HG03442 (cell line): Measurements from ENCODE around the gene SLC8A2.
"Not testable (repeated sequence)": the region's sequence is repeated elsewhere in the genome, so short reads cannot be mapped to it uniquely, and the experiment has no call there.

Source experiments
- ATAC-seq: cut with Tn5 transposase; IDR thresholded peaks from one replicate; pipeline ENCODE4 v1.9.1; 2021; ENCODE audit warnings: mild to moderate bottlenecking, moderate library complexity; ENCODE audit not compliant: unreplicated experiment

The SLC8A2 gene

GRCh38 chr19:47487551-47488515 lies 16.1 kb upstream of the SLC8A2 start:
- ATAC-seq: no peak

GRCh38 chr19:47486900-47487299 lies 15.2 kb upstream of the SLC8A2 start:
- no peak for ATAC-seq

- not testable (repeated sequence) for ATAC-seq
These were observed 14.5 kb upstream of the SLC8A2 start for GRCh38 chr19:47486220-47486619.

- ATAC-seq: no peak
These were observed 13.5 kb upstream of the SLC8A2 start for GRCh38 chr19:47485210-47485609.

GRCh38 chr19:47483800-47484690 lies 12.4 kb upstream of the SLC8A2 start, which contains the start of gene KPTN:
TSS of gene KPTN (minus strand) at chr19:47484219. CDS start at chr19:47484160, 59 bp downstream.
- ATAC-seq: peak; percentile 60

- ATAC-seq: no peak
These were observed 11.5 kb upstream of the SLC8A2 start for GRCh38 chr19:47483200-47483599.

- no peak for ATAC-seq
These were observed 9.9 kb upstream of the SLC8A2 start for GRCh38 chr19:47481460-47482052.

- no peak for ATAC-seq
These were observed 9.0 kb upstream of the SLC8A2 start for GRCh38 chr19:47480658-47481057.

- ATAC-seq: no peak
These were observed 8.2 kb upstream of the SLC8A2 start for GRCh38 chr19:47479701-47480503.

GRCh38 chr19:47476438-47476972 lies 4.8 kb upstream of the SLC8A2 start:
- ATAC-seq: no peak

- ATAC-seq: no peak
These were observed 3.8 kb upstream of the SLC8A2 start for GRCh38 chr19:47475465-47475864.

GRCh38 chr19:47473336-47473735 lies 1.6 kb upstream of the SLC8A2 start:
- ATAC-seq: no peak

- no peak for ATAC-seq
These were observed 336 bp downstream of the SLC8A2 start for GRCh38 chr19:47471381-47471732.

- ATAC-seq: no peak
These were observed 1.1 kb downstream of the SLC8A2 start for GRCh38 chr19:47470447-47471195.

GRCh38 chr19:47469719-47470118 lies 2.0 kb downstream of the SLC8A2 start:
- no peak for ATAC-seq

GRCh38 chr19:47469363-47469700 lies 2.4 kb downstream of the SLC8A2 start:
- ATAC-seq: no peak

- ATAC-seq: no peak
These were observed 3.8 kb downstream of the SLC8A2 start for GRCh38 chr19:47467914-47468313.

- ATAC-seq: no peak
These were observed 5.7 kb downstream of the SLC8A2 start for GRCh38 chr19:47465957-47466356.

- no peak for ATAC-seq
These were observed 6.8 kb downstream of the SLC8A2 start for GRCh38 chr19:47464675-47465419.
